LHCN-M2 (cell line): ENCODE measurements around the gene APOBEC2. TPM values are rescaled to one million over a fixed set of nuclear protein-coding genes. Genes with fewer than 3 reads are reported as not detected.
"Not testable (repeated sequence)": the region's sequence is repeated elsewhere in the genome, so short reads cannot be mapped to it uniquely, and the experiment has no call there.

ENCODE experiments used
- DNase-seq: peaks from one replicate; pipeline ENCODE4 v3.0.0-alpha.2; 2012; ENCODE audit warnings: low read depth
- polyA plus RNA-seq: library from polyadenylated mRNA; unstranded; fragments of >200 nt; gene quantifications from one replicate; pipeline ENCODE4 v1.2.1, GENCODE V29; 2012; ENCODE audit warnings: missing spikeins
- total RNA-seq: library from RNA; depleted of rRNA; stranded (reverse); fragments of >200 nt; gene quantifications from 2 replicates; pipeline ENCODE4 v1.2.3, GENCODE V29; 2014; rRNA removed

APOBEC2 gene
- total RNA-seq, result 0.63 TPM in 1 of 2 replicates, not detected in the other
- not detected for polyA plus RNA-seq

- no peak for DNase-seq
Measured at GRCh38 chr6:41053041-41053440, at the start of gene APOBEC2. TSS of gene APOBEC2 (plus strand) at chr6:41053202. CDS start at chr6:41053348, 146 bp downstream.

DNA sequence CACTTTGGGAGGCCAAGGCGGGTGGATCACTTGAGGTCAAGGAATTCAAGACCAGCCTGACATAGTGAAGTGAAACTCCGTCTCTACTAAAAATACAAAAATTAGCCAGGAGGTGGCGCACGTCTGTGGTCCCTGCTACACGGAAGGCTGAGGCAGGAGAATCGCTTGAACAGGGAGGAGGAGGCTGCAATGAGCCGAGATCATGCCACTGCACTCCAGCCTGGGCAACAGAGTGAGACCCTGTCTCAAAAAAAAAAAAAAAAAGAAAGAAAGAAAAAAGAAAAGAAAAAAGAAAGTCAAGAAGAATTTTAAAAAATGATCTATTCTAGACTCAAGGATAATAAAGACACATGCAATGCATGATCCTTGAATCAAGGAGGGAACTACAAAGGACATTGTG, 46.8 kb upstream of the APOBEC2 start:
- peak; percentile 59 for DNase-seq

GRCh38 chr6:41006980-41007379, 46.0 kb upstream of the APOBEC2 start:
- not testable (repeated sequence) for DNase-seq

DNA sequence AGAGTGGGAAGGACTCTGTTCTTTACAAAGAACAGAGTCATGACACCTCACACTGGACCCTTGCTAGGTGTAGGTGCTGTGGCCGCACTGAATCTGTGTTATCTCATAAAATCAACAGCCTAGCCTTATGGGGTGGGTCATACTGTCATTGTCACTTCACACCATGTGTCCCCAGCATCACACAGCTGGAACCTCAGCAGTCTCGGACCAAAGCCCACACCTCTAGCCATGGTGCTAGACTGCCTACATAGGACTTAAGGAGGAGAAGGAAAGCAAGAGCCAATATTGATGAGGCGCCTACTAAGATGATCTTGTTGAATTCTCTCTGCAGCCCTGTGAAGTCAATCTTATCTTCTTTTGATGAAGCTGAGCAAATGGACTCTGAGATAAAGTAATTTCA, 45.0 kb upstream of the APOBEC2 start:
- no peak for DNase-seq

- DNase-seq, result no peak
Measured at GRCh38 chr6:41009669-41010068, 43.3 kb upstream of the APOBEC2 start.

DNA sequence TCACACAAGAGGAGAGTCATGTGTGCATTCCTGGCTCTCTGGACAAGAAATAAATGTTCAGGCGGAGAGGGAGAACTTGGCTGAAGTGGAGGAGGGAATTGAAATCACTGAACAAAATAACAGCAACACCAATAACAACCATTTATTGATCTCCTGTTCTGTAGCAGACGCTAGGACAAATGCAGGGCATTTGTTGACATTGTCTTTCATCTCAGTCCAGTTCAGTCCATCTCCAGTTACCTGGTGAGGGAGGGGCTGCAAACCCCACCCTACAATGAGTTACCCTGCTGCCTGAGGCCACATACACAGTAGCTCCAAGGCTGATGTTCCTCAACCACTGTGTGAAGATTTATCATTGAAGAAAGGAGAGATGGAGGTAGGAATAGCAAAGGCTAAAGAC, 41.3 kb upstream of the APOBEC2 start:
- no peak for DNase-seq

GRCh38 chr6:41013466-41014153, 39.4 kb upstream of the APOBEC2 start:
- no peak for DNase-seq

GRCh38 chr6:41014780-41015179, 38.2 kb upstream of the APOBEC2 start:
- DNase-seq, result no peak

DNA sequence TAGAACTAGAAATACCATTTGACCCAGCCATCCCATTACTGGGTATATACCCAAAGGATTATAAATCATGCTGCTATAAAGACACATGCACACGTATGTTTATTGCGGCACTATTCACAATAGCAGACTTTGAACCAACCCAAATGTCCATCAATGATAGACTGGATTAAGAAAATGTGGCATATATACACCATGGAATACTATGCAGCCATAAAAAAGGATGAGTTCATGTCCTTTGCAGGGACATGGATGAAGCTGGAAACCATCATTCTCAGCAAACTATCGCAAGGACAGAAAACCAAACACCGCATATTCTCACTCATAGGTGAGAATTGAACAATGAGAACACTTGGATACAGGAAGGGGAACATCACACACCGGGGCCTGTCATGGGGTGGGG, 37.1 kb upstream of the APOBEC2 start:
- DNase-seq, result not testable (repeated sequence)

GRCh38 chr6:41017663-41018062, 35.3 kb upstream of the APOBEC2 start:
- no peak for DNase-seq

GRCh38 chr6:41021832-41022231, 31.2 kb upstream of the APOBEC2 start:
- peak; percentile 30 for DNase-seq

- no peak for DNase-seq
Measured at GRCh38 chr6:41022294-41022693, 30.7 kb upstream of the APOBEC2 start.

DNA sequence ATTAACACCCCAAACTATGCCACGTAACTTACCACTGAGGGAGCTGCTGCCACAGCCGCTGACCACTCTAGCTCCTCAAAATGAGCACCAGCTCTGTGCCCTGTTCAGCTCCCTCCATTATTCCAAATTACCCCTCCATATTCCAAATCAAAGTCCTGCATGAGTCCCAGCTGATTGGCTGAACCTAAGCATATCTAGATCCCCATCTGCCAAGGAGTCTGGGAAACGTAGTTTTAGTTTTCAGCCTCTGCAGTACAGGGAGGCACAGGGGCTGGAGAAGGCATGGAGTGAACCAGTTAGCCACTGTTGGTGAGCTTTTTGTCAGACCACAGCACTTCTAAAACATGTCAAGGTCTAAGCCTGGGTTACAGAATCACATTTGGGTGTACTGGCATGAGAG, 29.9 kb upstream of the APOBEC2 start:
- DNase-seq, result no peak

DNA sequence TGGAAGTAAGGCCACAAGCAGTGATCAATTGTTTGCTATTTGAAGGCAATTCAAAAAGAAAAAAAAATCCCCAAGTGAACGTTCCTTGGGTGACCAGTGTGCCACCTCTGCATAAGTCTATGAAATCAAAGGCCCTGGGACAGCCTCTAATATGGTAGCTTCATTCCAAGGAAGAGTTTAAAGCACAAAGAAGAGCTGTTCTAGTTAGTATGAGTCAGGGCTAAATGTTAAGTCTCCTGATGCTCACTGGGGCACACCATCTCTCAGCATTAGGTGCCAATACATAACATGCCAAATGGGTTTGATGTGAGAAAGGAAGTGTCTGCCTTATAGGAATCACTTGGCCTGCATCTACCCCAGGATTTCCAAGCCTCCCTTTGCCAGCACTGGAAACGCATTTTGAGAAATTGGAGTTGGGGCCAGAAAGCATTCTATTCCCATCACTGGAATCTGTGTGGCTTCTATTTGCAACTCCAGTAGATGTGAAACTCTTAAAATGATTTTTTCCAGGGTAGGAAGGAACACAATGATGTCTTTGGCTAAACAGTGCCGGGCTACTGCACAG, 27.0 kb upstream of the APOBEC2 start:
- no peak for DNase-seq

DNA sequence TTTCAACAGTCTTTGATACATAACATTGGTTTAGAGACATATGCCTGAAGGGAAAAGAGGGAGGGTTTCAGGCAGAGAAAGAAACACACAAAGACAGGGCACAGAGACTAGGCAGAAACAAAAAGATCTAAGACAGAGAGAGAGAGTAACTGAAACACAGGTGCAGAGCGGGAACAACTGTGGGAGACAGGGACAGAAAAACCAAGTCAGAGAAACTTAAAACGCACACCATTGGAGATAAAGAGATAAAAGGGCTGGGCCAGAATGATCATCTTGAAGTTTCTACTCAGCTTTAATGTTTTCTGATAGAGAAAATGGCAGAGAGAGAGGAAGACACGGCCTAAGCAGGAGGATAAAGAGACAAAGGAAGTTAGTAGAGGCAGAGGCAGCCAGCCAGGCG, 25.8 kb upstream of the APOBEC2 start:
- no peak for DNase-seq

DNA sequence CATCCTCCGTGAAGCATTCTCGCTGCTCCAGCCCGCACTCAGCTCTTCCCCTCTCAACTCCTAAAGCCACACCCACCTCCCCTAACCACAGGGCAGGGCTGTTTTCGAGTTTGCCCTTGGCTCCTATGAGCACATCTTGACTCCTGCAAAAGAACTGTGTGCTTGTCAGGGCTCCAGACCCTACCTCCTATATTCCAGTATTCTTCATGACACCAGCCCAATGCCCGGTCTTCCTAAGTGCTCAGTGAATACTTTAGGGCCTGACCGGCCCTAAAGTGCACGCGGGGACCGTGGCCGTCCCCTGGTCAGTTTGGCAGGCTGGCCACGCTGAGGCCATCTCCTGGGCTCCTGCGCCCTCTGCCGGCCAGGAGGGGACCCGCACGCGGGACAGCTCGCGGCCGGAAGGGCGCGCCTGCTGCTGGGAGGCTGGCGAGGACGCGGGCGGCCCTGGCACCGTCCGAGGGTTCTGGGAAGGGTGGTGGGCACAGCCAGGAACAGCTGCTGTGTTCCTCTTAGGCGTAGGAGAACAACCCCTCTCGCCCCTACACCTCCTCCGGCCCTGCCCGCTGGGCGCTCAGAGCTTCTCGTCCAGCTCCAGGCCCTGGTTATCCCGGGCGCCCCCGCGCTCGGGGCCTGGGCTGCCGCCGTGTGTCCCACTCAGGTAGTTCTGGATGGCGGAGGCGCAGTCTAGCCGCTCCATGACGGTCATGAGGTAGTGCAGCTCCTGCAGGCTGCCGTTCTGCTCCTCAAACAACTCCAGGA, 25.0 kb upstream of the APOBEC2 start:
- DNase-seq, result peak; percentile 61

- DNase-seq, result no peak
Measured at GRCh38 chr6:41028561-41029412, 24.2 kb upstream of the APOBEC2 start.

- DNase-seq, result no peak
Measured at GRCh38 chr6:41032830-41033229, 20.2 kb upstream of the APOBEC2 start.

DNA sequence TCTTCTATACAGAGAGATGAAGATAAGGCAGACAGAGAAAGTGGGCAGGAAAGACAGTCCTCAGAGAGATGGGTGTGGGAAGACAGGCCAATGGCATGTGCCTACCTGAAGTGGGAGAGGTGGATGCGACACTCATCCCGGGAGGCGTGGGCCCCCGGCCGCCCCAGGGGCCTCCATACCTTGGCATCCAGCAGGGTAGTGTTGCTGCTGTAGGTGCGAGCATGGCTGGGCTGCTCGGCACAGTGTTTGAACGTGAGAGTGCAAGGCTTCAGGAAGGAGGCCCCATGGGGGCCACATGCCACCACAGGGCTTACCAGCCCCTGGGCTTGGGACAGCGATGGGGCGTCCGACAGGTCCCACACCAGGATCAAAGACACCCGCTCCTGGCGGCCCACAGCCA, 19.2 kb upstream of the APOBEC2 start:
- DNase-seq, result no peak

DNA sequence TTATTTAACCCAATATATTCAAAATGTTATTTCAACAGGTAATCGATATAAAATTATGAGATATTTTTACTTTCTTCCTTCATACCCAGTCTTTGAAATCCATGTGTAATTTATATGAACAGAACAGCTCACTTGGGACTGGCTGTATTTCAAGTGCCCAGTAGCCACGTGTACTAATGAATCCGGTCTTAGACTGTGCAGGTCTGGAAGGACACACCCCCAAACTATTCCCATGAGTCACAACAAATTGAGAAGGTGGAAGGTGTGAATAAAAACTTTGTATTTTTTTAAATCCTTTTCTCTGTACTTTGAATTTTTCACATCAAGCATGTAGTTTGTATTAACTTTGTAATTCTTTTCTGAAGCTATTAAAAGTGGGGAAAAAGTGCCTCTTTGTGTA, 16.8 kb upstream of the APOBEC2 start:
- DNase-seq, result no peak

GRCh38 chr6:41036601-41037000, 16.4 kb upstream of the APOBEC2 start:
- DNase-seq, result no peak
